Stimulated activated CD4-positive, alpha-beta T cell treated with anti-CD3 and anti-CD28 coated beads, Interleukin-4, amount 100 ng/mL, for 1 hour (primary cell): ENCODE measurements around the gene RPL9.
"Not testable (repeated sequence)": the region's sequence is repeated elsewhere in the genome, so short reads cannot be mapped to it uniquely, and the experiment has no call there.

Experiments
- DNase-seq: peaks from one replicate; pipeline ENCODE4 v3.0.0-alpha.2; 2020

RPL9 gene

DNA sequence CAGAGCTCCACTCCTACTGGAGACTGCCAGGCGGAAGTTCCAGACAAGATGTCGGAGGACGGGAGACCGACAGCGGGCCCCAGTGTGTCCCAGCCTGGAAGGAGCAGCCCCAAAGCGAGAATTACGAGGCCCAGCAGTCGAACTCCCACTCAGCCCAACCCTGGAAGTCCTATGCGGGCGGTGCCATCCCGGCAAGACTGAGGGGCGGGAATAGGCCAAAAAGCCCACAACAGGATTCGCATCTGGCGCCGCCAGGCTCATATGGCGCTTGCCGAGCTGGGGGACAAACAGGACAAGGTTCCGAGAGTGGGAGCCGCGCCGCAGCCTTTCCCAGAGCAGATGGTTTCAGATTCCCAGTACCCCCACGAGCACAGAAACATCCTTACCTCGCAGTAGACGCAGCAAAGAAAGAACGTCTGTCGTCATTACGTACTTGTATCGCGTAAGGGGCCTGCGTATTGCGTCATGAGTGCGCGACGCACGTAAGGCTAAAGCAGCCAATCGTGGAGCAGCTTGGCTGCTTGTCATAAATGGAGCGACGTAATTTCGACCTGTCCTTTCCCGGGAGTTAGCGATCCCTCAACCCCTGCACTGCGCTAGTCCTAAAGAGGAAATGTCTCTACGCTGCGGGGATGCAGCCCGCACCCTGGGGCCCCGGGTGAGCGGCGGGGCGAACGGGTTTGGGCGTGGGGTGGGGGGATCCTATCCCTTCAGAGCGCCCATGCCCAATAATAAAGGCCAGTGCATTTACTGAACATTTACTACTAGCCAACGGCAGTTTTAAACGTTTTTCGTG lies at the start of gene RPL9, which contains the start of gene LIAS:
Gene RPL9, minus strand, starts transcription at position 418 of the 796 bp plus-strand sequence. CDS start 483 bp downstream, outside the sequence.
Gene LIAS, plus strand, starts transcription at position 552 of the 796 bp plus-strand sequence. Its CDS starts 62 bp downstream, at position 614.
- peak; percentile 89 for DNase-seq

DNA sequence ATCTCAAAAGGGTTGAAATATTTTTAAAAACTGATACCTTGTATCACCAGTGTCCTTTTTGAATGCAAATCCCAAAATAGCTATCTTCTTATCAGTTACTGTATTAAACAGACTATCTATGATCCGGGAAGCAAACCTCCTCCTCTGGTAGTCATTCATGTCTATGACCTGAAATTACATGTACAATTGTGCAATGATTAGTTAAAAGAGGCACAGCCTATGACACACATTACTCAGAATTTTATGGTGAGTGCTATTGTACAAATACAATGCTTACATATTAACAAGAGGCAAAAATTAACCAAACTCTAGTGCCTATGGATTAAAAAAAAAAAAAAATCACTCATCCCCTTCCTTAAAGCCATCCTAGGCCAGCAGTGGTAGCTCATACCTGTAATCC lies 46.9 kb upstream of the RPL9 start:
- no peak for DNase-seq

DNA sequence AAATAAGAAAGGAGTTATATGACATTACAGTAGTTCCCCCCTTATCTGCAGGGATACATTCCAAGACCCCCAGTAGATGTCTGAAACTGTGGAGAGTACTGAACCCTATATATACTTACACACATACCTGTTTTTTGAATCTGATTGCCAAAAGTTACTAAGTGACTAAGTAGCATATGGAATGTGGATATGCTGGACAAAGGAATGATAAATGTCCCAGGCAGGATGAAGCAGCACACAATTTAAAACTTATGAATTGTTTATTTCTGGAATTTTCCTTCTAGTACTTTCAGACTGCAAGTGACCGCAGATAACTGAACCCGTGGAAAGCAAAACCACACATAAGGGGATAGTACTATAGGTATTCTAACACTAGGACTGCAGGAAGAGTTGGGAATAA lies 45.8 kb upstream of the RPL9 start:
- DNase-seq, result no peak

DNA sequence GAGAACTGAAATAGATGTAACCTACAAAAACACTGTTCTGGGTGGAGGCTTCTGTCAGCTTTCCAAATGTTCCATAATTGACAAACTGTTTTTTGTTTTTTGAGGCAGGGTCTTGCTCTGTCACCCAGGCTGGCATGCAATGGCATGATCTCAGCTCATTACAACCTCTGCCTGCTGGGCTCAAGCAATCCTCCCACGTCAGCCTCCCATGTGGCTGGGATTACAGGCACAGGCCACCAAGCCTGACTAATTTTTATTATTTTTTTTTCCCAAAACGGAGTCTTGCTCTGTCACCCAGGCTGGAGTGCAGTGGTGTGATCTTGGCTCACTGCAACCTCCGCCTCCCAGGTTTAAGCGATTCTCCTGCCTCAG lies 43.9 kb upstream of the RPL9 start:
- DNase-seq, result not testable (repeated sequence)

DNA sequence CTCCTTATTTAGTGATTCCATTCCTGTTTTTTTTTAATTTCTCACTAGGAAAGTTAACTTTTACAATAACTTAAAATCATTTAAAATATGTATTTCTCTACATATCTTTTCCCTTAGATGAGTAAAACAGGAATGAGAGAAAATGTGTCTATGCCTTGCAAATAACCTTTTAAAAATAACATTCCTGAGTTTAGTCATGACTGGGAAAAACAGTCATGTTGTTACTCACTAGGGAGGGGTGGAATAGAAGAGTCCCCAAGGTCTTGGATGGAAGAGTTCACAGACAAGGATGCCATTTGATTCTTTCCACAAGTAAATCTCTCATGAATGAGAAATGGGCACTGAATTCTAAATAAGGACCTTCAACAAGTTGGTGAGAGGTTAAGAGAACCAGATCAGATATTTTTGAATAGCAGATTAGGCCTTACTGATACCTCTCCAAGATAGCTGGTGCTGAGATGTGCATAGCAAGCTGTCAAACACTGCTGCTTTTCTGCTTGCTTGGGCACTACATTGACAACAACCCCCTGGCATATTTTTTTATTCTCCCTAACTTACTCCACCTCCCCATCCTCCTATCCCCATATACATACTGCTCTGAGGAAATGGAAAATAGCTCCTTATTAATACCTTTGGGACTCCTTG lies 43.4 kb upstream of the RPL9 start:
- no peak for DNase-seq

DNA sequence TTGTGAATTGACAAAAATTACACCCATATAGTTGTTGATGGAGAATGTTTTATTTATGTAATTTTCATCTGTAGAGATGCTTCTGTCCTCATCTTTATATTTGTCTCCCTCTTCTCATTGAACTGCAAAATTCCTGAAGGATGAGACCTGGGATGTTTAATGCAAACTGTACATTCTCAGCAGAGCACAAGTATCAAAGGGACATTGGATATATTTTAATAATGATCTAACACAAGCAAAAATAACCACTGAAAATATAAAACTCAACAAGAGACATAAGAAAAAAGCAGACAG lies 40.0 kb upstream of the RPL9 start:
- no peak for DNase-seq

DNA sequence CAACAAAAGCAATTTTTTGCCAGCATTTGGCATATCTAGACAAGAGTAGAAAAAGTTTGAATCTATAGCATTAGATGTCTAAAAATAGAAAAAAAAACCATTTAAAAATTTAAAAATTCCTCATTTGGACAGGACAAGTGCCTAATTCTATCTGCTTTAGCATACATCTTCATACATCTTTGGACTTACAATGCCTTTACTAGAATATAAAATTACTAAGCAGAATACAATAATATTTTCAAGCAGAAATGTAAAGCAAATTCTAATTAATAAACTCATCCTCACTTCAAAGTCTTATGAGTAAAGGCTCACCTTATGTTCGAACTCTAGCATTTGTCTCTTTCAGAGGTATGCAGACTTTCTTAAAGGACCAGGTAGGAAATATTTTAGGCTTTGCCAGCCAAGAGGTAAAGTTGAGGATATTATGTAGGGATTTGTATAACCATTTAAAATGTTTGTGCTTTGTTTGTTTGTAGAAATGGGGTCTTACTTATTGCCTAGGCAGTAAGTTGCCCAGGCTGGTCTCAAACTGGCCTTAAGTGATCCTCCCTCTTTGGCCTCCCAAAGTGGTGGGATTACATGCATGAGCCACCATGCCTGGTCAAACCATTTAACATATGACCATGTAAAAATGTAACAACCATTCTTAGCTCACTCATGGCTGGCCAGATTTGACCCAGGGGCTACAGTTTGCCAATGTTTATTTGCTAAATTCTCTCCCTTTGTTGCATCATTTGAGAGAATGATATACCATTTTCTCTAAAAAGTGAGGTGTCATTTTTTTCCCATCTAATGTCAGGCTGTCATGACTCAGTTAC lies 39.4 kb upstream of the RPL9 start:
- DNase-seq, result no peak

DNA sequence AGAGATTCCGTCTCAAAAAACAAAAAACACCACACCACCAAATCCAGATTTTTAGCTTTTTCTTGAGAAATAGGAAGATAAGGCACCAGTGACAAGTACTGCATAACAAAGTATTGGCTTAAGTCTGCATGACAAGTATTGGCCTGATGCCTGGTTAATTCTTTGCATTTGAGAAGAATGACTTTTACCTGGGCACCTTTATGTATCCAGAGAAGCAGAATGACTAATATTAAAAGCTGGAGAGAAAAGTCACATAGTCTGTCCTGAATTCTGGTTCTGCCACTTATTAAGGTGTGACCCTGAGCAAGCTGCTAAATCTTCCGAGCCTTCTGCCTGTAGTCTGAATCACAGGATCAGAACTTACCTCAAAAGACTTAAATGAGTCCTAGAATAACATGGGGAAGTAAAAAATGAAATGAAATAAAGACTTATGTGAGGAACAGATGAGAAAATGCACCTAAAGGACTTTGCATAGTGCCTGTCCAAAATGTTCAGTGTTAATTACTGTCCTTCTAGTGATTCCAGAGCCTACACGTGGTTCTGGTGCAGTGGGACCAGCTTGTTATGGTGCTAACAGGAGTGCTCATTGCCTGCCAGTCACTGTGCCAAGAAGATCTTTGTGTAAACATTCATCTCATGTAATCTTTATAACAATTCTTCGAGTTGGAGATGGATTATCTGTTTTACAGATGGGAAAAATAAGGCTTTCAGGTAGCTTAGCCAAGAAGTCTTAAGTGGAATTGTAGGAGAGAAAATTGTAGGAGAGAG lies 36.9 kb upstream of the RPL9 start:
- DNase-seq, result no peak

DNA sequence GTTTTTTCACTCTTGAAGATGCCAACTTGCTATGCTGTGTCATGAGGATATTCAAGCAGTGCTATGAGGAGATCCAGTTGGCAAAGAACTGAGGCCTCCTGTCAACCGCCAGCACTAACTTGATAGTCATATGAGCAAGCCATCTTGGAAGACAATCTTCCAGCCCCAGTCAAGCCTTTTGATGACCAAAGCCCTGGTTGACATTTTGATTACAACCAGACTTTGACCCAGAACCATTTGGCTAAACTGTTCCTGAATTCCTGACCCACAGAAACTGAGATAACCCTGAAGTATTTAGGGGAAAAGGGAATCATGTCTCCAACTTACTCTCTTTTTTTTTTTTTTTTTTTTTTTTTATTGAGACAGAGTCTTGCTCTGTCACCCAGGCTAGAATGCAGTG lies 35.6 kb upstream of the RPL9 start:
- no peak for DNase-seq

DNA sequence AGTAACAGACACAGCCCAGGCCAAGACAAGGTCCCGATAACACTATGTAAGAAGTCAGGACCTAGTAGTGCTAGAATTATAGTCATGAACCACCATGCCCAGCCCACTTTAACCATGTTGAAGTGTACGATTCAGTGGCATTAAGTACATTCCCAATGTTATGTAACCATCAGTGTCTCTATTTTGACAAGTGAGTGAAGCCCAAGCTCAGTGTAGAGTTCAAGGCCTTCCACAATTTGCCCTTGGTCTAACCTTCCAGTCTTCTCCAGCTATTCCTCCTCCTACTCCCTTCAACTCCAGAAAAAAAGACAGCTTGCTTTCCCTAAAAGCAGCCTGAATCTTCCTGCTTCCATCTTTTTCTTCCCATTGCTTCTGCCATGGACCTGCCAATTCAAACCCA lies 31.6 kb upstream of the RPL9 start:
- no peak for DNase-seq

DNA sequence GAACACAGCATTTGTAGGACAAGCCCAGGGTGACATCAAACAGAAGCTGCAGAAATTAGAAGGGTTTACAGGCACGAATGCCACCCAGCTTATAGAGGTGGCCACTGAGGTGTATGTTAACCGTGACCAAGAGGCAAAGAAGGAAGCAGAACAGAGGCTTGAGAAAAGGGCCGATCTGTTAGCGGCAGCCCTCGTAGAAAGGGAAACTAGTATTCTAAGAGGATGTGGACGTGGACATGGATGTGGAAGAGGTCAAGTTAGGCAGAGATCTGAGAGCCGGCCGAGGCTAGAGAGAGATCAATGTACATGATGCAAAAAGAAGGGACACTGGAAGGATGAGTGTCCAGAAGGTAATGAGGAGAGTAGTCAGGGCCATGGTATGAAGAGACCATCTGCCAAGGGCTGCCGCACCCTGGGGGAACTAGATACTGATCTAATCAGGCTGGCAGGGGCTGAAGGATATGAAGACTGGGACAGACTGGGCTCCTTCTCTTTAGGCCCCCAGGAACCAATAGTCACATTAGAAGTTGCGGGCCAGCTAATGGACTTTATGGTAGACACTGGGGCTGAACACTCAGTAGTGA lies 27.6 kb upstream of the RPL9 start:
- no peak for DNase-seq

DNA sequence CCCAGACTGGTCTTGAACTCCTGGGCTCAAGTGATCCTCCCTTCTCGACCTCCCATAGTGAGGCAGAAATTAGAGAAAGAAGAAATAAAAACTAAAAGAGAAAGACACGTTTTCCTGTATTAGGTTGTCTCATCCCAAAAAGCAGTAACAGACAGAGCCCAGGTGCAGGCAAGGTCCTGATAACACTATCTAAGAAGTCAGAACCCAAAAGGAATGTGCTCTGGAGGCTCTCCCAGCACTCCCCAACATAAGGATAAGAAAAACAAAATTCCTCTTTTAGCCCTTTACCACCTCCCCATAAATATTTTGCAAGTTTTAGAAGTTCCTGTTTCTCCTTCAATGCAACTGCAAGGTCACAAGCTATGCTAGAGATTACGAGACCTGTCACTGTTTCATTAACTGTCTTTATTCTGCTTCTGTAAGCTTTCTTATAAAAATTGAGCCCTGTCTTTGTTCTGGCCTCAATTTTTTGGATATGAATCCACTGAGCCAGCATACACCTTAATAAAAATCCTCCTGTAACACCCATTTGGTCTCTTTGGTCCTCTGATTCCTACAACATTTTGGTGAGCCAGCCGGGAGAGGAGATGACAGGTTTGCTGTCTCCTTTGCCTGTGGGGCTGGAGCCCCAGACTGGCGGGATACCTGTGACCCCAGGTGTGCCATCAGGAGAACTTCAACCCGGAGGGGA lies 26.0 kb upstream of the RPL9 start:
- no peak for DNase-seq

DNA sequence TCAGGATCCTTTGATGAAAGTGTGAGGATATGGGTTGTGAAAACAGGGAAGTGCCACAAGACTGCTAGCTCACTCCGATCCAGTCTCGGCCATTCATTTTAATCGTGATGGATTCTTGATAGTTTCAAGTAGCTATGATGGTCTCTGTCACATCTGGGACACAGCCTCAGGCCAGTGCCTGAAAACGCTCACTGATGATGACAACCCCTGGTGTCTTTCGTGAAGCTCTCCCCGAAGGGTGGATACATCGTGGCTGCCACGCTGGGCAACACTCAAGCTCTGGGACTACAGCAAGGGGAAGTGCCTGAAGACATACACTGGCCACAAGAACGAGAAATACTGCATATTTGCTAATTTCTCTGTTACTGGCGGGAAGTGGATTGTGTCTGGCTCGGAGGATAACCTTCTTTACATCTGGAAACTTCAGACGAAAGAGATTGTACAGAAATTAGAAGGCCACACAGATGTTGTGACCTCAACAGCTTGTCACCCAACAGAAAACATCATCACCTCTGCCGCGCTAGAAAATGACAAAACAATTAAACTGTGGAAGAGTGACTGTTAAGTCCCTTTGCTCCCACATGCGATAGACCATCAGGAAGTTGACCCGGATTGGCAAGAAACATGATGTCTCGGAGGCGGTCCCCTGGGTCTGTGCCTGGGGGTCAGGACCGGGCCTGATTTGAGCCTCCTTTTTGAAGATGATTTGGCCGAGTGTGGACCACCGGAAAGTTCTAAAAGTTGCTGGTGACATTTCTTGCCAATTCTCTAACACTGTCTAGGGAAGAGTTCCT lies 22.4 kb upstream of the RPL9 start:
- no peak for DNase-seq

DNA sequence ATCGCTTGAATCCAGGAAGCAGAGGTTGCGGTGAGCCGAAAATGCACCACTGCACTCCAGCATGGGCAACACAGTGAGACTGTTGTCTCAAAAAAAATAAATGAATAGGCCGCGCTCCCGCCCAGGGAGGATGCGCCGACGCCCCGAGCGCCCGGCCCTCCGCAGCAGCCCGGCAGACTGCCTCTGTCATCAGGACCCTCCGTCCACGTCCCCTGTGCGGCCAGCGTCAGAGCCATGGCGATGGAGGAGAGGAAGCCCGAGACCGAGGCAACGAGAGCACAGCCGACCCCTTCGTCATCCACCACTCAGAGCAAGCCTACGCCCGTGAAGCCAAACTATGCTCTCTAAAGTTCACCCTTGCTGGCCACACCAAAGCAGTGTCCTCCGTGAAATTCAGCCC lies 21.5 kb upstream of the RPL9 start:
- no peak for DNase-seq

DNA sequence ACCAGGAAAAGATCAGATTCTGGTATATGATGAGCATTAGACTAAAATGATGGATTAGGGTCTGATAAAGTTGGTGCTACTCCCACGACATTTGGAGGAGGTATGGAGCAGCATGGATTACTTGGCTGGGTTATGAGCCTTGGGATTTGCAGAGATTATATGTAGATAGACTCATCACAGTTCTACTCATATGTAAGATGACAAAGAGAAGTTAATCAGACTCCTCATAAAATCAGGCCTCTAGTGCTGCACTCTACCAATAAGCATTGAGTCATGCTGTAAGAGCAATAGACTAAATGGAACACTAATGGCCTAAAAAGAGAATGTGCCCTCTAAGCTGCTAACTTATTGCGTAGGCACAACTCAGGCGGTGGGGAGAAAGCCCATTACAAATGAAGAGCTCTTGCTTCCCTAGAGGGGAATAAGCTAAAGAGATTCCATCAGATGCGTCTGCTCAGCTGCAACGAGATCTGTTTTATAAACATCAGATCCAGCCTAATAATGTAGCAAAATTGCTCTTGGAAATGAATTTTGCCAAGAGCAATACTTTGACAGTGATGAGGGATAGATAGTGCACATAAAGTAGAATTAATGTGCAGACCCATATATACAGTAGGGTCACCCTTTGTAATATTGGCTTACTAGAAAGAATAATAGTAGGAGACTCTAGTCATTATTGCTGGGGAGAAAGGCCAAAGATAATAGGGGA lies 17.6 kb upstream of the RPL9 start:
- no peak for DNase-seq

DNA sequence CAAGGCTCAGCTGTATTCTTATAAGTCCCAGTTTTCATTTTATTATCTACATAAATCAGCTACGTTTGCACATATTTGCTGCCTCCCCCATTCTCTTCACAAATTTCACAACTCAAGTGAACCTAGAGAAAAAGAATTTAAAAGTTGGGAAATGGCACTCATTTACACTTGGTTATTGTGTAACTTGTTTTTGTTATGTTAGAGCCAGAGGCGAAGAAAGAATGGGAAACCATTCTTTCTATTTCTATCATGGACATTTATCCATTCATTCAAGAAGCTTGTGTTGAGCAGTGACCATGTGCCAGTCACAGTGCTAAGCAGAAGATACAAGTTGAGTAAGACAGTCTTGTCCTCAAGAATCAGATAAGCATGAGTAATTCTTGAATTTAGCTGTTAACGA lies 13.7 kb upstream of the RPL9 start:
- no peak for DNase-seq

DNA sequence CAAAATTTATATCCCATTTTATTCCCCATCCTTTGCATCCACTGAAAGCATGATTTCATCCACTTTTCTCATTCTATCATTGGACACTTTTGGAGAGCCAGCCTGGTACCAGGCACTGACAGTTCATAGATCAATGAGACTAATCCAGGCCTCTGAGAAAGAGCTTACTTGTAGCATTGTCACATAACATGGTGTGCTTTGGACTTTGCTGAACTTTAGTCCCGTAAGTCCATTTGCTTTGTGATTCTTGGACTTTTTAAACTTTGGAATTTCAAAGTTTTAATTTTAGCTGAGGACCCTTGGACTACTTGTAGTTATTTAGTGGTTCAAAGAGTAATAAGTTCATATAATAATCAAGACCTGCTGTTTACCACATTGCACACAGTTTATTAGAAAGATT lies 11.7 kb upstream of the RPL9 start:
- no peak for DNase-seq

DNA sequence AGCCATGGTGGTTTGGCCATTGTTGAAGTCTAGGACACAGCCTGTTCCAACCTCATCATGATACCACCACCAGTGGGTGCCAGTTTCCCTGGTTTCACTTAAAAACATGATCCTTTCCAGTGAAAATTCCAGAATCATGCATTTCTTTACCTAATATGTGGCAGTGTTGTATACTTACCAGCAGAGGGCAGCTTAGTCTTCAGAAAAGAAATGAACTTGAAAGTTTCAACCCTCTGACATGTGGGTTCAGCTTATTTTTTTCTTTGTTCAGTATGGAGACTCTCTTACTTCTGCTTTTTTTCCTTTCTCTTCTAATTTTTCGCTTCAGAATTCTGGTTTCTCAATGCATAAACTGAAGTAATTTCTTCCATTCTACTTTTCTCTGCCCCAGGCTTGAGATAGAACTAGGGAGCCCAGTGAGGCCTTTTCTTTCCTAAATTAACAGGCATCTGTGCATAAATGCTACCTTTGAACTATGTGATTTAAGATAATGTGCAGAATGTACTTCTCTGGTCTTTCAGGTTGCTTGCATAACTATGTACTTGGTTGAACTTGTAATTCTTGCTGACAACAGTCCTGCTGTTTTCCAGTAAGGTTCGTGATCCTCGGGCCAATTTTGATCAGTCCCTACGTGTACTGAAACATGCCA lies 10.8 kb upstream of the RPL9 start:
- DNase-seq, result no peak

DNA sequence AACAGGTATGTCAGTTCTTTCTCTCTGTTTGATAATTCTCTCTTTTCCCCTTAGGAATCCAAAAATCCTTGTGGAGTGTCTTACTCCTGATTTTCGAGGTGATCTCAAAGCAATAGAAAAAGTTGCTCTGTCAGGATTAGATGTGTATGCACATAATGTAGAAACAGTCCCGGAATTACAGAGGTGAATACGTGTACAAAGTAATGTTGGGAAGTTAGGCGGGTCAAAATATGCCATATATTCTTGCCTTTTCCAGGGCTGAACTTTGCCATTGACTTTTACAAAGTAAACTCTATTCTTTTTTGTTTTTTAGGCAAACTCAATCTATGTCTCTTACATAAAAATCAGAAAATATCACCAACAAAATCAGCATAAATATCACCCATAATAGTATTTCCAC lies 8.7 kb upstream of the RPL9 start:
- no peak for DNase-seq

DNA sequence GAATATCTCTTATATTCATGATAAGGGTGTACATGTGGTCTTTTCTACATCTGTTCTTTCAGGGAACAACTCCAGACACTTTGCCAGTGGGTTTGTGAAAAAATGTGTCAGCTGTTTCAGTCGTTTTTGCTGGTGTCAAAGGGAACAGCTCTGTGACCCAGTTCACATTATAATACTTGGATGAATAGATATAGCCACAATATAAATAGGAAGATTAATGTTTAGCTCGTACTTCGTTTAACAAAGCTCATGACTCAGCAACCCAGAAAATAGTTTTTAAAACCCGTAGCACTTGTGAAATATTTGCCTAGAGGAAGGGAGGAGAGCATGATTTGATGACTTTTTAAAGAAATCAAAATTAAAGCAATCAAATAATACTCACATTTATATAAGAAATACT lies 8.0 kb upstream of the RPL9 start:
- no peak for DNase-seq
